Liver (tissue), 3 donors: ENCODE data around the gene TNPO2.

ENCODE experiments used
- CTCF ChIP-seq: fragments of 150-350 bp; IDR thresholded peaks from 2 replicates; pipeline ENCODE4 v1.5.1; 2017; ENCODE audit warnings: improper control_type of control experiment, low read depth, low read length; ENCODE audit not compliant: missing input control
- FOXA1 ChIP-seq: IDR thresholded peaks from 2 replicates; pipeline ENCODE4 v1.6.1; 2016; ENCODE audit warnings: antibody characterized with exemption
- GABPA ChIP-seq, 2 donors: IDR thresholded peaks in 1 of 2; conservative IDR thresholded peaks in 1 of 2; 2 replicates each; pipeline ENCODE4 v1.6.1; 2016; ENCODE audit warnings: antibody characterized with exemption in 2 of 2, mild to moderate bottlenecking in 1 of 2, moderate library complexity in 1 of 2
- RAD21 ChIP-seq, 2 donors: IDR thresholded peaks; 2 replicates each; pipeline ENCODE4 v1.6.1; 2016; ENCODE audit warnings: antibody characterized with exemption in 2 of 2, mild to moderate bottlenecking in 2 of 2
- REST ChIP-seq: IDR thresholded peaks from 2 replicates; pipeline ENCODE4 v1.6.1; 2016; ENCODE audit warnings: antibody characterized with exemption, mild to moderate bottlenecking
- RXRA ChIP-seq, 2 donors: IDR thresholded peaks; 2 replicates each; pipeline ENCODE4 v1.6.1; 2017 to 2018; ENCODE audit warnings: antibody characterized with exemption in 2 of 2, mild to moderate bottlenecking in 1 of 2
- TAF1 ChIP-seq: conservative IDR thresholded peaks from 2 replicates; pipeline ENCODE4 v1.6.1; 2016; ENCODE audit warnings: antibody characterized with exemption, mild to moderate bottlenecking
- YY1 ChIP-seq: IDR thresholded peaks from 2 replicates; pipeline ENCODE4 v1.6.1; 2016; ENCODE audit warnings: antibody characterized with exemption, mild to moderate bottlenecking
- donor health status: healthy.
- donor health status: healthy.

- TF ChIP-seq CTCF (no peak), RAD21 (IDR thresholded peaks at IDR 0.05) (no peak), GABPA (IDR thresholded peaks at IDR 0.05 in 1 of 2, conservative IDR thresholded peaks at IDR 0.05 in 1 of 2) (no peak), YY1 (no peak), REST (no peak), TAF1 (no peak), FOXA1 (no peak), RXRA (IDR thresholded peaks at IDR 0.05) (no peak)
Observed at GRCh38 chr19:12664406-12665280, 59.1 kb downstream of the TNPO2 start.
